K562 (cell line): ENCODE measurements around the gene EXOC4.

Experiments used
- HDGF ChIP-seq: fragments of 450-650 bp; IDR thresholded peaks from 2 replicates; pipeline ENCODE4 v1.6.1; 2016
- RAD21 ChIP-seq, 2 experiments: fragments of 250-450 bp in 1 of 2; fragments of 450-650 bp in 1 of 2; sonication (Bioruptor Pico) in 1 of 2; formaldehyde crosslinking in 1 of 2; IDR thresholded peaks in 1 of 2; conservative IDR thresholded peaks in 1 of 2; 2 replicates each; pipeline versions ENCODE4 v1.4.0 to v1.8.0; 2020 to 2022; ENCODE audit warnings: mild to moderate bottlenecking in 2 of 2, moderate library complexity in 1 of 2
- SMAD3 ChIP-seq: fragments of 450-650 bp; formaldehyde crosslinking; conservative IDR thresholded peaks from 2 replicates; pipeline ENCODE4 v1.4.0; 2020; ENCODE audit warnings: mild to moderate bottlenecking
- XRCC5 ChIP-seq: fragments of 200-400 bp; formaldehyde crosslinking; IDR thresholded peaks from 2 replicates; pipeline ENCODE4 v1.6.1; 2017; ENCODE audit warnings: low read depth, mild to moderate bottlenecking, low read length
- TF ChIP-seq, protein P1 (sequence below): sonication (generic); formaldehyde crosslinking; IDR thresholded peaks from 2 replicates; pipeline ENCODE4 v1.8.1; 2023; ENCODE audit warnings: mild to moderate bottlenecking, missing genetic modification reagents

- TF ChIP-seq XRCC5 (no peak), RAD21 (CRISPR knock-in tag; conservative IDR thresholded peaks at IDR 0.05 in 1 of 2, IDR thresholded peaks at IDR 0.05 in 1 of 2) (no peak), HDGF (no peak), SMAD3 (CRISPR knock-in tag) (no peak)
- TF ChIP-seq, protein P1, sequence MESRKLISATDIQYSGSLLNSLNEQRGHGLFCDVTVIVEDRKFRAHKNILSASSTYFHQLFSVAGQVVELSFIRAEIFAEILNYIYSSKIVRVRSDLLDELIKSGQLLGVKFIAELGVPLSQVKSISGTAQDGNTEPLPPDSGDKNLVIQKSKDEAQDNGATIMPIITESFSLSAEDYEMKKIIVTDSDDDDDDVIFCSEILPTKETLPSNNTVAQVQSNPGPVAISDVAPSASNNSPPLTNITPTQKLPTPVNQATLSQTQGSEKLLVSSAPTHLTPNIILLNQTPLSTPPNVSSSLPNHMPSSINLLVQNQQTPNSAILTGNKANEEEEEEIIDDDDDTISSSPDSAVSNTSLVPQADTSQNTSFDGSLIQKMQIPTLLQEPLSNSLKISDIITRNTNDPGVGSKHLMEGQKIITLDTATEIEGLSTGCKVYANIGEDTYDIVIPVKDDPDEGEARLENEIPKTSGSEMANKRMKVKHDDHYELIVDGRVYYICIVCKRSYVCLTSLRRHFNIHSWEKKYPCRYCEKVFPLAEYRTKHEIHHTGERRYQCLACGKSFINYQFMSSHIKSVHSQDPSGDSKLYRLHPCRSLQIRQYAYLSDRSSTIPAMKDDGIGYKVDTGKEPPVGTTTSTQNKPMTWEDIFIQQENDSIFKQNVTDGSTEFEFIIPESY (CRISPR knock-in tag): no peak
These were observed 520.7 kb downstream of the EXOC4 start for GRCh38 chr7:133773601-133774000.
